ENCODE results near the gene EPS8. TPM values are rescaled to one million over a fixed set of nuclear protein-coding genes. Genes with fewer than 3 reads are reported as not detected.

The EPS8 gene
- total and polyA plus RNA-seq, 2 experiments from 2014 or later, result 43.1 to 83.2 TPM

GRCh38 chr12:15608406-15608805 is 180.8 kb downstream of the EPS8 start:
- Histone ChIP-seq H3K27me3 (no peaks in the 10 kb centered on the region), H3K79me2 (no peaks in the 10 kb centered on the region), H3K36me3 (replicated peaks; ENCODE audit: insufficient read depth, low read depth) (no peaks in the 10 kb centered on the region), H3K4me1 (ENCODE audit: insufficient read depth) (peaks cover 9% of the 10 kb centered on the region), H3K4me2 (no peak overlapping the region), H3K9me3 (ENCODE audit: low read depth) (peaks cover 3% of the 10 kb centered on the region), H2AFZ (no peak overlapping the region), H4K20me1 (ENCODE audit: insufficient read depth, poor library complexity, severe bottlenecking) (no peaks in the 10 kb centered on the region), H3K4me3 (no peak overlapping the region), H3K9me2 (replicated peaks; ENCODE audit: insufficient read depth) (no peaks in the 10 kb centered on the region), H3K27ac (no peak overlapping the region)
- WGBS (ENCODE audit: low lambda C conversion rate, missing lambda C conversion rate), result 80% methylated on average over 1 of the region's 1 CpG
- no peak for DNase-seq (ENCODE audit: low spot score)
- no peak for TF ChIP-seq EZH2 (IDR thresholded peaks at IDR 0.05; ENCODE audit: borderline replicate concordance)
- TF ChIP-seq, protein P1, sequence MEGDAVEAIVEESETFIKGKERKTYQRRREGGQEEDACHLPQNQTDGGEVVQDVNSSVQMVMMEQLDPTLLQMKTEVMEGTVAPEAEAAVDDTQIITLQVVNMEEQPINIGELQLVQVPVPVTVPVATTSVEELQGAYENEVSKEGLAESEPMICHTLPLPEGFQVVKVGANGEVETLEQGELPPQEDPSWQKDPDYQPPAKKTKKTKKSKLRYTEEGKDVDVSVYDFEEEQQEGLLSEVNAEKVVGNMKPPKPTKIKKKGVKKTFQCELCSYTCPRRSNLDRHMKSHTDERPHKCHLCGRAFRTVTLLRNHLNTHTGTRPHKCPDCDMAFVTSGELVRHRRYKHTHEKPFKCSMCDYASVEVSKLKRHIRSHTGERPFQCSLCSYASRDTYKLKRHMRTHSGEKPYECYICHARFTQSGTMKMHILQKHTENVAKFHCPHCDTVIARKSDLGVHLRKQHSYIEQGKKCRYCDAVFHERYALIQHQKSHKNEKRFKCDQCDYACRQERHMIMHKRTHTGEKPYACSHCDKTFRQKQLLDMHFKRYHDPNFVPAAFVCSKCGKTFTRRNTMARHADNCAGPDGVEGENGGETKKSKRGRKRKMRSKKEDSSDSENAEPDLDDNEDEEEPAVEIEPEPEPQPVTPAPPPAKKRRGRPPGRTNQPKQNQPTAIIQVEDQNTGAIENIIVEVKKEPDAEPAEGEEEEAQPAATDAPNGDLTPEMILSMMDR (IDR thresholded peaks at IDR 0.05; ENCODE audit: poor library complexity), result no peak
- no peak for TF ChIP-seq EZH2phosphoT487 (IDR thresholded peaks at IDR 0.05; ENCODE audit: low read depth, severe bottlenecking, unreplicated experiment)

DNA sequence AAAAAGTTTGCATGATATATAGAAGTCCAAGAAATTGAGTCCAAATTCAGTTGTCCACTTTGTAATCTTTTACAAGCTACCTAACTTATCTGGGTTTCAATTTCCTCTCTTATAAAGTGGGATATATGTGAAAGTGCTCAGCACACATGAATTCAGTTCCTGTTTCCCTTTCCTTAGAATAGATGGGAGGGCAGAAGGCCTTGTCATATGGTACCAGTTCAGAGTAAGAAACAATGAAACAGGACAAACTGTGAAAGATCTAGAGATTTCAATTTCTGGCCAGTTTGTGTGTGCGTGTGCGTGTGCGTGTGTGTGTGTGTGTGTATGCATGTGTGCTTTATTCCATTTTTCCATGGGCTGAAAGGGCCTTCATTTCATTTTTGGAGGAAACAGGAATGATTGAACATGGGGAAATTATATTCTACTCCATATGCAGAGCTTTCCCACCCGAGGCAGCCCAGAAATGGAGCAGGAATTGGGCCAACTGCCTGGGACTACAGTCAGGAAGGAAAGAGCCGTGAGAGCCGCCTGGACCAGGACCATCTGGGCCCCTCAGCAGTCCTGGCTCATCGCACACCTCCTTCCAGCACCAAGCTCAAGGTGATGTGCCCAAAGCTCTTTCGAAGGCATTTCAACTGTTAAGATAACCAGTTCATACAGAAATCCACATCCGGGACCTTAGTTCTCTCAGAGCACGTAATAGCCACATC is 183.2 kb downstream of the EPS8 start:
- no peaks in the 10 kb centered on the region for H3K9me3 ChIP-seq (ENCODE audit: low read depth)
- H3K79me2 ChIP-seq, result no peaks in the 10 kb centered on the region
- no peak for TF ChIP-seq EZH2 (IDR thresholded peaks at IDR 0.05; ENCODE audit: borderline replicate concordance)
- TF ChIP-seq EZH2phosphoT487 (IDR thresholded peaks at IDR 0.05; ENCODE audit: low read depth, severe bottlenecking, unreplicated experiment), result no peak
- TF ChIP-seq, protein P1 (IDR thresholded peaks at IDR 0.05; ENCODE audit: poor library complexity), result no peak
- H3K4me1 ChIP-seq (ENCODE audit: insufficient read depth), result peaks cover 9% of the 10 kb centered on the region
- no peaks in the 10 kb centered on the region for H3K9me2 ChIP-seq (replicated peaks; ENCODE audit: insufficient read depth)
- no peak overlapping the region for H3K27ac ChIP-seq
- H4K20me1 ChIP-seq (ENCODE audit: insufficient read depth, poor library complexity, severe bottlenecking), result no peaks in the 10 kb centered on the region
- no peak for DNase-seq (ENCODE audit: low spot score)
- no peak overlapping the region for H2AFZ ChIP-seq
- no peaks in the 10 kb centered on the region for H3K36me3 ChIP-seq (replicated peaks; ENCODE audit: insufficient read depth, low read depth)
- H3K4me3 ChIP-seq, result no peak overlapping the region
- no peak overlapping the region for H3K4me2 ChIP-seq
- no peaks in the 10 kb centered on the region for H3K27me3 ChIP-seq
- 96% methylated on average over 10 of the region's 10 CpGs for WGBS (ENCODE audit: low lambda C conversion rate, missing lambda C conversion rate)

GRCh38 chr12:15603474-15604085 is 185.6 kb downstream of the EPS8 start:
- no peaks in the 10 kb centered on the region for H3K36me3 ChIP-seq (replicated peaks; ENCODE audit: insufficient read depth, low read depth)
- H3K9me2 ChIP-seq (replicated peaks; ENCODE audit: insufficient read depth), result no peaks in the 10 kb centered on the region
- WGBS (ENCODE audit: low lambda C conversion rate, missing lambda C conversion rate), result 52% methylated on average over 4 of the region's 4 CpGs
- no peak overlapping the region for H2AFZ ChIP-seq
- TF ChIP-seq, protein P1 (IDR thresholded peaks at IDR 0.05; ENCODE audit: poor library complexity), result no peak
- TF ChIP-seq EZH2 (IDR thresholded peaks at IDR 0.05; ENCODE audit: borderline replicate concordance), result no peak
- TF ChIP-seq EZH2phosphoT487 (IDR thresholded peaks at IDR 0.05; ENCODE audit: low read depth, severe bottlenecking, unreplicated experiment), result no peak
- no peaks in the 10 kb centered on the region for H4K20me1 ChIP-seq (ENCODE audit: insufficient read depth, poor library complexity, severe bottlenecking)
- H3K27ac ChIP-seq, result peak overlapping the region; percentile 17
- no peaks in the 10 kb centered on the region for H3K79me2 ChIP-seq
- no peaks in the 10 kb centered on the region for H3K27me3 ChIP-seq
- DNase-seq (ENCODE audit: low spot score), result peak; percentile 28
- H3K4me2 ChIP-seq, result no peak overlapping the region
- no peaks in the 10 kb centered on the region for H3K9me3 ChIP-seq (ENCODE audit: low read depth)
- peaks cover 12% of the 10 kb centered on the region for H3K4me1 ChIP-seq (ENCODE audit: insufficient read depth)
- H3K4me3 ChIP-seq, result no peak overlapping the region
